Pons (tissue), 1 donor: ENCODE results near the gene TRPM5.
"Not testable (repeated sequence)": the region's sequence is repeated elsewhere in the genome, so short reads cannot be mapped to it uniquely, and the experiment has no call there.

Experiments used
- DNase-seq: peaks from one replicate; pipeline ENCODE4 v3.0.0-alpha.2; 2016; ENCODE audit warnings: low spot score

TRPM5 gene, protein sequence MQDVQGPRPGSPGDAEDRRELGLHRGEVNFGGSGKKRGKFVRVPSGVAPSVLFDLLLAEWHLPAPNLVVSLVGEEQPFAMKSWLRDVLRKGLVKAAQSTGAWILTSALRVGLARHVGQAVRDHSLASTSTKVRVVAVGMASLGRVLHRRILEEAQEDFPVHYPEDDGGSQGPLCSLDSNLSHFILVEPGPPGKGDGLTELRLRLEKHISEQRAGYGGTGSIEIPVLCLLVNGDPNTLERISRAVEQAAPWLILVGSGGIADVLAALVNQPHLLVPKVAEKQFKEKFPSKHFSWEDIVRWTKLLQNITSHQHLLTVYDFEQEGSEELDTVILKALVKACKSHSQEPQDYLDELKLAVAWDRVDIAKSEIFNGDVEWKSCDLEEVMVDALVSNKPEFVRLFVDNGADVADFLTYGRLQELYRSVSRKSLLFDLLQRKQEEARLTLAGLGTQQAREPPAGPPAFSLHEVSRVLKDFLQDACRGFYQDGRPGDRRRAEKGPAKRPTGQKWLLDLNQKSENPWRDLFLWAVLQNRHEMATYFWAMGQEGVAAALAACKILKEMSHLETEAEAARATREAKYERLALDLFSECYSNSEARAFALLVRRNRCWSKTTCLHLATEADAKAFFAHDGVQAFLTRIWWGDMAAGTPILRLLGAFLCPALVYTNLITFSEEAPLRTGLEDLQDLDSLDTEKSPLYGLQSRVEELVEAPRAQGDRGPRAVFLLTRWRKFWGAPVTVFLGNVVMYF (N-terminal part only)

DNA sequence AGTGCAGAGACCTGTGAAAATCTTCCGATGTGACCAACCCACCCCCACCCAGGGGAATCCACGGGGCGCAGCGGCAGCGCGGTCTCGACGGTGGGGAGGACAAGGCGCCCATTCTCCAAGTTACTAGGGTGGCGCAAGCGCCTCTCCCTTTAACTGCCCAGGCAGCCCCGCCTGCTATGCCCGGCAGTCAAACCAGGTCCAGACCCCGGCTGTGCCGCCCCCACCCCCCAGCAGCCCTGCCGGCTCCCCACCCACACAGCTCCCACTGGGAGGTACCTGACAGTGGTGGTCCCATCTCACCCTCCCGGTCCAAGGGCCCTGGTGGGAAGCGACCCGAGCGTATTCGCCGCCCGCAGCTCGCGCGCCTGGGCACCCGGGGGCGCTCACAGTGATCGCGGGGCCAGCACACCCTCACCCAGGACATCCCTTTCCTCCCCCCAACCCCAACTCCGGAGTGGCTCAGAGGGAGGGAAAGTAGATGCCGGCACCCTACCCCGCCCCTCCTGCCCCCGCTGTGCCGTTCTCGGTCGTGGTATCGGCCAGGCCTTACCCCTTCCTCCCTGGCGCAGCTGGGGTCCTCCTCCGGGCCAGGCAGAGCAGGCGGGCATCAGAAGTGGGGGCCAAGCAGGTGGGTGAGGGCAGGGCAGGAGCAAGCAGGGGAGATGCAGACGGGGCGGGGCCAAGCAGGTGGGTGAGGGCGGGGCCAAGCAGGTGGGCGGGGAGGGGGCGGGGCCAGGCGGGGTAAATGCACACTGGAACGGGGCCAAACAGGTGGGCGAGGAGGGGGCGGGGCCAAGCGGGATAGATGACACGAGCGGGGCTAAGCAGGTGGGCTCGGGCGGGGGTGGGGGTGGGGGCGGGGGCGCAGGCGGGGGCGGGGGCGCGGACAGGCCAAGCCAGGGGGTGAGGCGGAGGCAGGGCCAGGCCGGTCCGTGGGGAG, at the start of gene TRPM5:
Gene TRPM5, minus strand, starts transcription at position 634 of the 940 bp plus-strand sequence. CDS start 21,478 bp downstream, outside the sequence.
- DNase-seq, result no peak

DNA sequence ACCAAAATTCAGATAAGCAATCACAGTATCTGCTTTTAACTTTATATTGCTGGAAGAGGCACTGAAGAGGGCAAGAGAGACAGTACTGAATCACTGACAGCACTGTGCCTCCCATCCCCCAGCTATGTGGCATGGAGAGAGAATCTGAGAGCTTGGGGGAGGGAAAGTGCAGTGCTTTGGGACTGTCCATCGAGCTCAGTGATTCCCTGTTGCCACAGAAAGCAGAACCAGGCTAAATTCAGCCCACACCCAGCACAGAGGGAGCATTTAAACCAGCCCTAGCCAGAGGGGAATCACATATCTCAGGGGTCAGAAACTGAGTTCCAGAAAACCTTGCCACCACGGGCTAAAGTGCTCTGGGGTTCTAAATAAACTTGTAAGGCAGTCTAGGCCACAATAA, 44.8 kb upstream of the TRPM5 start:
- DNase-seq, result no peak

DNA sequence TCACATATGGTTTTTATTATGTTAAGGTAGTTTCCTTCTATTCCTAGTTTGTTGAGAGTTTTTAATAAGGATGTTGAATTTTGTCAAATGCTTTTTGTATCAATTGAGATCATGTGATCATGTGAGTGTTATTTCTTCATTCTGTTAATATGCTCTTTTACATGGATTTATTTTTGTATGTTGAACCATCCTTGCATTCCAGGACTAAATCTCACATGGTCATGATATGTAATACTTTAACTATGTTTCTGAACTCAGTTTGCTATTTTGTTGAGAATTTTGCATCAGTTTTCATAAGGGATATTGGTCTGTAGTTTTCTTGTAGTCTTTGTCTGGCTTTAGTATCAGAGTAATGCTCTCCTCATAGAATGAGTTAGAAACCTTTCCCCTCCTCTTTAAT, 43.7 kb upstream of the TRPM5 start:
- no peak for DNase-seq

DNA sequence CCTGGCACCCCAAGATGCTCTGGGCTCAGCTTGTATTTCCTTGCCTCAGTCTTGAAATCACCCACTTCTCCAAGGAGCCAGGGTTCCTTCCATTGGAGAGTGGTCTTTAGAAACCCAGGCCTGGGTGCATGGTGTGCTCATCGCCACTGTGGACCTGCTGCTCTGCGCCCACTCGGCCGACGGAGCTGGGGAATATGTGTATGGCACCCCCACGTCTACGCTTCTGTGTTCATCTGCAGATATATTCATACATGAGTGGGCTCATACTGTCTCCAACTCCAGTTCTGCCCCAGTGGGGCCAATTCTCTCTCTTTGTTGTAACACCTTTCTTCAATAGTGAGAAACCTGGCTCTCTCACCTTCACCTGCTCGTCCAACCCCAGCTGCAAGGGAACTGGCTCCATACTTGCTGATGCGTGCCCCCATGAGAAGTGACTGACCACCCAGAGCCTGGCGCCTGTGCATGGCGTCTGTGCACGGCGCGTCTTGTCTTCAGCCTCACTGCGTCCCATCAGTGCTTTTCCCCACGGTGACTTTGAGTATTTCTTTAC, 40.3 kb upstream of the TRPM5 start:
- no peak for DNase-seq

DNA sequence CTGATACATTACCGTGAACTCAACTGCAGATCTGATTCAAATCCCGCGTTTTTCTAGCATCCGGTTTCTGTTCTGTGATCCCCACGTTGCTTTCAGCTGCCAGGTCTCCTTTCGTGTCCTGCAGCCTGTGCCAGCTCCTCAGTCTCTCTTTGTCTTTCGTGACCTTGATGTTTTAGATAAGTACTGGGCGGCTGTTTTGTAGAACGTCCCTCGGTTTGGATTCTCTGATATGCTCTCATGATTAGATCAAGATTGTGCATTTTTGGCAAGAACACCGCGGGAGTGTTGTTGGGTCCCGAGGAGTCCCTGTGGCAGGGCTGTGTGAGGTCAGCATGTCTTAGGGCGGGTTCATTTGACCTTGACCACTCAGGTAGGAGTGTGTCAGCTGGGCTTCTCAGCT, 39.1 kb upstream of the TRPM5 start:
- no peak for DNase-seq

DNA sequence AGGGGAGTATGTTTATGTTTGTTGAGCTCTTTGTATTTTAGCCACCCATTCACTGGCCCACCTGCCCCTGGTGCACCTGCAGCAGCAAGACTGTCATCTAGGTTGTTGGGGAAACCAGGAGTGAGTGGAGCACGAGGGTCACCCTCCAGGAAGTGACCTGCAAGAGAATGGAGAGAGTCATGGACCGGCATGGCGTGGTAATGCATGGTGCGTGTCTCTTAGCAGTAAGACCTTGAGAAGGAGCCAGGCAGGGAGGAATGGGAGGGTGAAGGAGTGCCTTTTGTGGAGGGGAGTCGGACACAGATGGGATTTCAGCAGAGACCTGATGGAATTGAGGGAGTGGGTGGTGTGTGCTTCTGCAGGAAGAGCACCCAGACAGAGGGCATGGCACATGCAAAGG, 38.4 kb upstream of the TRPM5 start:
- no peak for DNase-seq

DNA sequence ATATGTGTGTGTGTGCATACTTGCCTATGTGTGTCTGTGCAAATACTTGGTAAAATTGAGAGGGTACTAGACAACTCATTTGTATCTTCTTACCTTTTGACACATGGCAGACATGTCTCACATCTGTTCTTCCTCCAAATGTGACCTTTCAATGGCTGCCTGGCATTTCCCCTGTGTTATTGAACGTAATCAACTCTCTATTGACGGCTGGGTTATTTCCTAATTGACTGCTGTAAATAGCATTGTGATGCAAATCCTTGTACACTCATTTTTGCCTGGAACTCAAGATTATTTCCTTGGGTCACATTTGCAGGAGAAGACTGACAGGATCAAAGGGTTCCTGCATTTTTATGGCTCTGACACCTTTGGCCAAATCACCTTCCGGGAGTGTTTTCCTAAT, 37.9 kb upstream of the TRPM5 start:
- no peak for DNase-seq

DNA sequence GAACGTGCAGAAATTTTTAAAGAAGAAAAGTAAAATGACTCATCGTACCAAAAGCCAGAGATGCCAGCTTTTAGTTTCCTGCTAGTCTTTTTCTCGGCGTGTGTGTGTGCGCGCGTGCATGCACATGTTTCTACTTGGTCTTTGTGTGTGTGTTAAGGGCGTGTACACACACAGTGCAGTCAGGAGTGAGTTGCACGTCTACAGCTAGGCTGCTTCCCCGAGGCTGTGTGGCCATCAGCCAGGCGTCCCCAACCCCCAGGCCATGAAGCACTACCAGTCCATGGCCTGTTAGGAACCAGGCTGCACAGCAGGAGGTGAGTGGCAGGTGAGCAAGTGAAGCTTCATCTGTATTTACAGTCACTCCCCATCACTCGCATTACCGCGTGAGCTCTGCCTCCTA, 36.9 kb upstream of the TRPM5 start:
- DNase-seq, result no peak

DNA sequence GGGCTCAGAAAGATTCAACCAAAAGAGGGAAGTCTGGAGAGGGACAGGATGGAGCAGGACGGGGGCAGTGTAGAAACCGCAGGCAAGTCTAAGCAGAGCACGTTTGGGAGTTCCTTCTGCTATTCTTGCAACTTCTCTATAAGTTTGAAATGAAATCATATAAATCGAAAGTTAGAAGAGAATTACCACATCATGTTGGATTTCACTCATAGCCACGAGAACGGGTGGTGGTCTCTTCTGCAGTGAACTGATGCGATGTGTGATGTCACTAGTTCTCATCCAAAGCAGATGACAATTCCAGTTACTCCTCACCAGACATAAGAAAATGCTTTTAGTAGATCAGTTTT, 36.5 kb upstream of the TRPM5 start:
- DNase-seq, result peak; percentile 46

DNA sequence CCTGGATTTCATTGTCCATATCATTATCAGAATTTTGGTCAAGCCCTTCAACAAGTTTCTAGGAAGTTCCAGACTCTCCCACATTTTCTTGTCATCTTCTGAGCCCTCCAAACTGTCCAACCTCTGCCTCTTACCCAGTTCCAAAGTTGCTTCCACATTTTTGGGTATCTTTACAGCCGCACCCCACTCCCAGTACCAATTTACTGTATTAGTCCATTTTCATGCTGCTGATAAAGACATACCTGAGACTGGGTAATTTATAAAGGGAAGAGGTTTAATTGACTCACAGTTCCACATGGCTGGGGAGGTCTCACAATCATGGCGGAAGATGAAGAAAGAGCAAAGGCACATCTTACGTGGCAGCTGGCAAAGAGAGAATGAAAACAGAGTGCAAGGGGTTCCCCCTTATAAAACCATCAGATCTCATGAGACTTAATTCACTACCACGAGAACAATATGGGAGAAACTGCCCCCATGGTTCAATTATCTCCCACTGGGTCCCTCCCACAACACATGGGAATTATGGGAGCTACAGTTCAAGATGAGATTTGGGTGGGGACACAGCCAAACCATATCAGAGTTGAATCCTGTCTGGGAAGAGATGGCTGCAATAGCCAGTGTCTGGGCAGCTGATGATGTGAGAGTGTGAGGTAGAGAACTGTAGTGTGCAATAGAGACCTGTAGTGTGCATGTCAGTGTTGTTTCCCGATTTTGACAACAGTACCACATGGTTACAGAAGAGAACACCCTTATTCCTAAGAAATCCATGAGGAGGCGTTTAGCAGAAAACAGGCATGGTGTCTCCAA, 36.0 kb upstream of the TRPM5 start:
- DNase-seq, result not testable (repeated sequence)

DNA sequence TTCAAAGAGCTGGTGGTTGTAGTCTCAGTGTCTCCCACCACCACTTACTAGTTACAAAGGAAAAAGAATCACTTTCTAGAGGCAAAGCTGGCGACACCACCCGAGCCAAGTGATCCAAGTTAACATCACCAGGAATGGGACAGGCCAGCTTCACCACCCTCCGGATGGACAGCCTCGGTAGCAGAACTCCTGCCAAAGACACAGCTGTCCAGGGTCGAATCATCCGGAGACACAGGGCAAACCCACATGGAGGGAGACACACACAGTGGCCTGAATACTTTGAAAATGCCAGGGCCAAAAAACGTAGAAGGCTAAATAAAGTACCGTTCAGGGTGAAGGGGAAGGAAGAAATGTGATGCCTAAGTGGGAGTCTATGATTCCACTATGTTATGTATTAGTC, 33.6 kb upstream of the TRPM5 start:
- DNase-seq, result no peak

DNA sequence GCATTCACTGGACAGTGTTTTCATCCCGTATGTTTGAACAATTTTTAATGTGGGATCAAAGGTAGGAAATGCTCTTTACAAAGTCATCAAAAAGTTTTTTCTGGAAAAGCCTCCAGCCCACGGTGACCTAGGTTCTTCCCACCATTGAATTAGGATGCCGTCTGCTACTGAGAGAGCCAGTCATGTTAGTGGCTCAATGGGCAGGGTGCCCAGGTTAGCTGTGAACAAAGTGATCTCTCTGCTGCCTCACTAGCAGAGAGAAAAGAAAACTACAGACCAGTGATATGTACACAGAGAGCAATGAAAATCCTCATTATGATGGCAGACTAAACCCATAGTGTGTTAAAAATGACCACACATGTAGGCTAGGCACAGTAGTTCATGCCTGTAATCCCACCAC, 32.9 kb upstream of the TRPM5 start:
- DNase-seq, result no peak

DNA sequence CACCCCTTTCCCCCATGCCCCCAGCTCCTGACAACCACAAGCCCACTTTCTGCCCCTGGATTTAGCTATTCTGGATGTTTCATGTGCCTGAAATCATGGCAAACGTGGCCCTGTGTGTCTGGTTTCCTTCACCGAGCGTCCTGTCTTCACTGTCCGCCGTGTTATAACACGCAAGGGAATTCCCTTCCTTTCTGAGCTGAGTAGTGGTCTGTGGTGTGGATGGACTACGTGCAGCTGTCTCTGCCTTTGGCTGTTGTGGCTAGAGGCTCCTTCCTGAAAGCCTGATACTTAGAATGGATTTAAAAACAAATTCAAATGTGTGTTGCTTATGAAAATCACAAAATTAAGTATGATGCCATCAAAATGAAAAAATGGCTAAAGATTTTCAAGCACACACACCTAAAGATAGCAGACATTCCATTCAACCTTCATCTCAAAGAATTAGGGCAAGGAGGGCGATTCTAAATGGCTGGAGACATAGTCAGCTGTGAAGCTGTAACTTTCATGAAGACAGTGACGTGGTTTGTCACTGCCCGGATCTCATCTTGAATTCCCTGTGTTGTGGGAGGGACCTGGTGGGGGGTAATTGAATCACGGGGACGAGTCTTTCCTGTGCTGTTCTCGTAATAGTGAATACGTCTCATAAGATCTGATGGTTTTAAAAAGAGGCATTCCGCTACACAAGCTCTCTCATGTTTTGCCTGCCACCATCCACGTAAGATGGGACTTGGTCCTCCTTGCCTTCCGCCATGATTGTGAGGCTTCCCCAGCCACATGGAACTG, 31.0 kb upstream of the TRPM5 start:
- DNase-seq, result no peak

DNA sequence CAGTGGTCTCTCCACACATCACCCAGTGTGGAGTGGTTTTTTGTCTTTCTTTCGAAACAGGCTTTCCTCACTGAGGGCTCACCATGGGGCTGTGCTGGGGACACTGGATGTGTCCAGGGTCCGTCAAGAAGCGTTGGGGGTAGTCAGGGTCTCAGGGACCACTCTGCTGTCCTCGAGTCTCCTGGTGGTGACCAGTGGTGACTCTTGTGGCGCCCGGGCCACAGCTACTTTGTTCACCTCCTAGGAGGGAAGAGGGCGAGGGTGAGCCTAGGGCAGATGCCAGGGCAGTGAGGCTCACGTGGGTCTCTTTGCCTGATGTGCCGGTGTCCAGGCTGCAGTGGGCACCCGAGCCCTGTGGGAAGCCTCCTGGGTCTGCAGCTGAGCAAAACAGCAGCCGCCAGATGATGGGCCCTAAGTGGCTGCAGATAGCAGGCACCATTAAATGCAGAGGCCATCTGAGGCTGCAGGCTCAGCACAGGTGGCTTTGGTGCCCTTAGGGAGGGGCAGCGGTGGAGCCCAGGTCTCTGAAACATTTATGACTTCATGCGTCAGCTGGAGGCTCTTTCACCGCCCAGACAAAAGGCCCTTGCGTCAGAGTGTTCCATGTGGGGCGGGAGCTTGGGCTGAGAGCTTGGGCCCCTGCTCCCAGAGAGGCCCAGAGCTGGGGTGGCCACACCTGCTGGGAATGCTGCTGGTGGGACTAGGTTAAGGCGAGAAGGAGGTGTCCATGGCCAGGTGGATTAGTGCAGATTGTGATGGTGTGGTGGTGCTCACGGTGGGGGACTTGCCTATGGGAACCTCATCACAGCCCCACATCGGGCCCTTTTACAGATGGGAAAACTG, 30.0 kb upstream of the TRPM5 start:
- DNase-seq, result no peak

DNA sequence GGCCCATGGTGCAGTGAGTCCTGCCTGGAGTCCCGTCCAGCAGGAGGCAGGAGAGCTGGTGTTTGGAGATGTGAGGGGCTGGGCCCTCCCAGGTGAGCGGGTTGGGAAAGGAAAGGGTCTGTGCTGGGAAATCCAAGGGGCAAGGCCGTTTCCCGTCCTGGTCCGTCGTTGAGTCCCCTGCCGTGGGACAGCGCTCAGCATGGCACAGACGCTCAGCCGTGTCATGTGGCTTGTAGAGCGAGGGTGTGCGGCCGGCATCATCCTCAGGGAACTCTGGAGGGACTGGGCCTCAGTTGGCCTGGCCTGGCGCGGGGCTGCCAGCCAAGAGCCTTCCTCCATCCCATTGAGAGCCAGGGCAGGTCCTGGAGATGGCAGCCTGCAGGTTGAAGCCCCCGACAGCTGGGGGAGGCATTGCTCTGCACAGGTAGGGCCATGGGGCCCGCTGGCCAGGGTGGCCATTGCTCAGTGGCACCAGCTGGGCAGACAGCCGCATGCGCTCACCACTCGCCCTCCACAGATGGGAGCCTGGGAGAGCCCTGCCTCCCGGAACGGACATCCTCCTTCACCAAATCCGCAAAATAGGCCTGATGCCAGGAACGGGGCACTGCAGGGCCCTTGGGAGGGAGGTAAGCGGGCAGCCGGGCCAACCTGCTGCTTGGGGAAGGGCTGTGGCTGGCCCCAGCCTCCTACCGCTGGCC, 29.2 kb upstream of the TRPM5 start:
- DNase-seq, result no peak

DNA sequence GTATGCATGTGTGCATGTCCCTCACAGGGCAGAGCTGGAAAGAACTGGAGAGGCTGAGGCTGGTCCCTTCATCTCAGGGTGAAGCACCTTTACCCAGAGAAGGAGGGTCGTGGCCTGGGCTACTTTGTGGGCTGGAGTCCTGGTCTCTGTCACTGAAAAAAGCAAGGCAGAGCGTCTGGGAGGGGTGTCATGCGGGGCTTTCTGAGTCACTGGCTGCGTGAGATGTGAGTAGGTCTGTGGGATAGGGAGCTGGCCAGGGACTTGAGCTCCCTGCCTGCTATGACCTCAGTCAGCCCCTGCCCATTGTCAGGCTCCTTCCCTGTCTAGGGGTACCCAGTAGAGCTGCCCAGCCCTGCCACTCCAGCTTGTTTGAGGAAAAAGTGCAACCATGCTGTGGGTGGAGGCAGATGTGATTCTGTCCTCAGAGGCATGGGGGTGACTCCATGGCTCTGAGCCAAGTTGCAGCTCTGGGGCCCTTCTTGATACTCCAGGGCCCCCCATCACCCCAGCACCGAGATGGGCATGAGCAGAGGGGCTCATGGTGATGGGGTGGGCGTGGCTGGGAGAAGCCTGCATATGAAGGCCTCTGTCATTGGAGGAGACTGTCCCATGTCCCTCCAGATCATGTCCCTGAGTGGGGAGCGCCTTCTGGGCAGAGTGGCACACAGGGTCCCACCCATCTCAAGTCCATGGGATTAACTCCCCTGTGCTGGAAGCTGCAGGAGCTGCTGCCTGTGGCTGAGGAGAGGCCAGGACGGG, 28.3 kb upstream of the TRPM5 start:
- no peak for DNase-seq

DNA sequence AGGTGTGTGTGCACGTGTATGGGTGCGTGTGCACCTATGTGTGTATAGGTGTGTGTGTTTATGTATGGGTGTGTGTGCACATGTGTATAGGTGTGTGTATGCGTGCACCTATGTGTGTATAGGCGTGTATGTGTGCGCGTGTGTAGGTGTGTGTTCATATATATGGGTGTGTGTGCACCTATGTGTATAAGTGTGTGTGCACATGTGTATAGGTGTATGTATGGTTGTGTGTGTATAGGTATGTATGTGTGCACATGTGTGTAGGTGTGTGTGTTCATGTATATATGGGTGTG, 27.4 kb upstream of the TRPM5 start:
- DNase-seq, result no peak

DNA sequence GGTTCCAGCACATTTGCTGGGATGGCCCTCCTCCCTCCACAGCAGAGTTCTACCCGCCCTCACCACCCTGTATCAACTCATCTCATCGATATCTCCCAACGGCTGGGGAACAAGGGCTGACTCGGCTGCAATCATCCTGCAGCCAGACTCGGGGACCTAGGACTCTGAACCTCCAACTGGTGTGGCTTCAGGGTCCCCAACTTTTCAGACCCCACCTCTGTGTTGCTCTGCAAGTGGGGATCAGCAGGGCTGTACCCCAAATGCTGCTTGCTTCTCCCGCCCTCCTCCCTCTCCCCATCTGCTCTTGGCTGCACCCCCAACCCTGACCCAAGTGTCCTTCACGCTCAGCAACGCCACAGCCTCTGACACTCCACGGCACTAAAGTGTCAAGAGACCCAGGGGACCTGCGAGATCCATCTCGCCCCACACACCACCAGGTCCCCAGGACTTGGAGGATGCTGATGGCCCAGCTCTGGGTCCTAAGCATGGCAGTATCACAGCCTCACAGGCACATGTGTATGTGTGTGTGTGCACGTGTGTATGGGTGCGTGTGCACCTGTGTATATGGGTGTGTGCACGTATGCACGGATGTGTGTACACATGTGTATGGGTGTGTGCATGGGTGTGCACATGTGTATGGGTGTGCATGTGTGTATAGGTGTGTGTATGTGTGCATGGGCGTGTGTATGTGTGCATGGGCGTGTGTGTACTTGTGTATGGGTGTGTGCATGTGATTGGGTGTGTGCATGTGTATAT, 26.9 kb upstream of the TRPM5 start:
- no peak for DNase-seq
